NT2/D1 (cell line): ENCODE data around the gene ZNF230.

Experiments
- SUZ12 ChIP-seq: IDR thresholded peaks from 2 replicates; pipeline ENCODE4 v1.6.1; 2011; ENCODE audit not compliant: insufficient read length, insufficient read depth; ENCODE audit errors: extremely low read depth
- ZNF274 ChIP-seq: IDR thresholded peaks from 2 replicates; pipeline ENCODE4 v1.6.1; 2011; ENCODE audit warnings: mild to moderate bottlenecking, low read depth, low read length

GRCh38 chr19:44051650-44052402, 49.1 kb downstream of the ZNF230 start, which contains the start of gene ZNF223:
- TF ChIP-seq ZNF274 (no peak), SUZ12 (no peak)
